OCI-LY7 (cell line): ENCODE measurements around the gene CMTM3. TPM values are rescaled to one million over a fixed set of nuclear protein-coding genes. Genes with fewer than 3 reads are reported as not detected.
"Not testable (repeated sequence)": the region's sequence is repeated elsewhere in the genome, so short reads cannot be mapped to it uniquely, and the experiment has no call there.

Experiments
- BruUV-seq: library from RNA; stranded (reverse); fragments of 400-500 nt; replicated peaks from 2 replicates; lab custom pipeline; 2021; lab: Mats Ljungman, UMichigan
- CTCF ChIA-PET: fragments of 300-600 bp; sonication (Branson Sonifier 250); formaldehyde crosslinking; loops from one replicate; lab custom pipeline; 2022; ENCODE audit warnings: antibody characterized with exemption; ENCODE audit not compliant: unreplicated experiment; lab: Charles Lee
- POLR2A ChIA-PET: fragments of 300-600 bp; sonication (Branson Sonifier 250); formaldehyde crosslinking; loops from one replicate; lab custom pipeline; 2022; ENCODE audit warnings: antibody characterized with exemption; lab: Charles Lee
- DNase-seq: peaks from one replicate; pipeline ENCODE4 v3.0.0-alpha.2; 2015; ENCODE audit warnings: low spot score
- H2AFZ ChIP-seq: fragments of 200-600 bp; sonication (generic), shearing (Covaris generic); 2 replicates; pipeline ENCODE4 v1.6.1; 2014; ENCODE audit warnings: mild to moderate bottlenecking, antibody characterized with exemption, low read length, moderate library complexity
- H3K27ac ChIP-seq: fragments of 200-600 bp; sonication (generic); 2 replicates; pipeline ENCODE4 v1.5.1; 2014; ENCODE audit warnings: mixed run types, low read depth, mild to moderate bottlenecking, moderate library complexity, low read length, inconsistent platforms; ENCODE audit not compliant: poor library complexity, severe bottlenecking
- H3K36me3 ChIP-seq: fragments of 200-600 bp; sonication (generic); 2 replicates; pipeline ENCODE4 v1.6.1; 2014; ENCODE audit warnings: mild to moderate bottlenecking, antibody characterized with exemption, low read length, moderate library complexity, mixed read lengths; ENCODE audit not compliant: insufficient read depth
- H3K4me1 ChIP-seq: fragments of 200-600 bp; sonication (generic); 2 replicates; pipeline ENCODE4 v1.5.1; 2014; ENCODE audit warnings: mild to moderate bottlenecking, low read length; ENCODE audit not compliant: insufficient read depth, poor library complexity, severe bottlenecking
- H3K4me2 ChIP-seq: fragments of 200-600 bp; sonication (generic); 2 replicates; pipeline ENCODE4 v1.6.1; 2014; ENCODE audit warnings: mild to moderate bottlenecking, low read length
- H3K4me3 ChIP-seq: fragments of 200-600 bp; sonication (generic); 2 replicates; pipeline ENCODE4 v1.5.1; 2014; ENCODE audit warnings: mild to moderate bottlenecking, low read depth, low read length; ENCODE audit not compliant: poor library complexity, severe bottlenecking
- H3K79me2 ChIP-seq: fragments of 200-600 bp; sonication (generic); 2 replicates; pipeline ENCODE4 v1.6.1; 2016; ENCODE audit warnings: low read depth, mild to moderate bottlenecking, low read length, moderate library complexity, mixed read lengths; ENCODE audit not compliant: insufficient read depth
- H3K9me2 ChIP-seq: fragments of 200-600 bp; sonication (generic); 2 replicates; pipeline ENCODE4 v1.6.1; 2016; ENCODE audit warnings: mild to moderate bottlenecking, low read length, mixed read lengths; ENCODE audit not compliant: insufficient read depth
- H3K9me3 ChIP-seq: fragments of 200-600 bp; sonication (generic); 2 replicates; pipeline ENCODE4 v1.6.1; 2014; ENCODE audit warnings: mild to moderate bottlenecking, mixed run types, low read length, mixed read lengths
- H4K20me1 ChIP-seq: fragments of 200-600 bp; sonication (generic); 2 replicates; pipeline ENCODE4 v1.6.1; 2014; ENCODE audit warnings: mild to moderate bottlenecking, antibody characterized with exemption, low read length, moderate library complexity, mixed read lengths; ENCODE audit not compliant: insufficient read depth
- CTCF ChIP-seq: fragments of 200-600 bp; sonication (generic); conservative IDR thresholded peaks from 2 replicates; pipeline ENCODE4 v1.5.1; 2014; ENCODE audit warnings: mild to moderate bottlenecking, antibody characterized with exemption, low read length, moderate library complexity, mixed read lengths
- EZH2phosphoT487 ChIP-seq: fragments of 200-600 bp; sonication (generic); IDR thresholded peaks from 2 replicates; pipeline ENCODE4 v1.6.1; 2018; ENCODE audit warnings: low read depth, borderline replicate concordance, mild to moderate bottlenecking, mixed run types, antibody characterized with exemption, low read length, moderate library complexity, mixed read lengths
- intact Hi-C: fragments of 100-400 bp; cut with micrococcal nuclease; formaldehyde crosslinking; loops from one replicate; pipeline ENCODE4 v1.10.0; 2022; ENCODE audit not compliant: unreplicated experiment
- total RNA-seq, 2 experiments: library from RNA; depleted of rRNA in 1 of 2; stranded (reverse); fragments of >200 nt in 1 of 2; shearing (Covaris generic) in 1 of 2; gene quantifications; 2 replicates each; pipeline ENCODE4 v1.2.3, GENCODE V29; 2014 to 2022

CMTM3 gene
- total RNA-seq, 2 experiments from 2014 or later: 5.0 to 30.4 TPM

- Histone ChIP-seq H3K9me3 (no peaks in the 10 kb centered on the region), H2AFZ (no peak overlapping the region), H3K27ac (no peak overlapping the region), H3K9me2 (no peaks in the 10 kb centered on the region), H4K20me1 (no peaks in the 10 kb centered on the region), H3K4me1 (peaks cover 11% of the 10 kb centered on the region), H3K36me3 (no peaks in the 10 kb centered on the region), H3K79me2 (no peaks in the 10 kb centered on the region), H3K4me3 (no peak overlapping the region), H3K4me2 (no peak overlapping the region)
- ChIA-PET POLR2A (no interaction called here), CTCF (no interaction called here)
- TF ChIP-seq CTCF (no peak), EZH2phosphoT487 (no peak)
- DNase-seq: no peak
- intact Hi-C loops: no loop called here
- no TSS peak for BruUV-seq
Measured at GRCh38 chr16:66592241-66592640, 12.3 kb upstream of the CMTM3 start.

GRCh38 chr16:66592814-66593213 is 11.7 kb upstream of the CMTM3 start:
- H3K36me3 ChIP-seq: no peaks in the 10 kb centered on the region
- no peak for DNase-seq
- H3K27ac ChIP-seq: no peak overlapping the region
- no peak overlapping the region for H3K4me2 ChIP-seq
- intact Hi-C loops: no loop called here
- no peaks in the 10 kb centered on the region for H3K9me3 ChIP-seq
- TF ChIP-seq EZH2phosphoT487 (no peak), CTCF (no peak)
- no peaks in the 10 kb centered on the region for H3K79me2 ChIP-seq
- BruUV-seq: no TSS peak
- no peaks in the 10 kb centered on the region for H4K20me1 ChIP-seq
- ChIA-PET CTCF (no interaction called here), POLR2A (no interaction called here)
- no peaks in the 10 kb centered on the region for H3K9me2 ChIP-seq
- H3K4me3 ChIP-seq: no peak overlapping the region
- peaks cover 11% of the 10 kb centered on the region for H3K4me1 ChIP-seq
- H2AFZ ChIP-seq: no peak overlapping the region

GRCh38 chr16:66594739-66595138 is 9.8 kb upstream of the CMTM3 start:
- Histone ChIP-seq H3K9me2 (no peaks in the 10 kb centered on the region), H3K27ac (no peak overlapping the region), H2AFZ (no peak overlapping the region), H3K9me3 (no peaks in the 10 kb centered on the region), H3K4me2 (no peak overlapping the region), H3K4me3 (no peak overlapping the region), H3K4me1 (peaks cover 12% of the 10 kb centered on the region), H3K36me3 (no peaks in the 10 kb centered on the region), H3K79me2 (no peaks in the 10 kb centered on the region), H4K20me1 (no peaks in the 10 kb centered on the region)
- intact Hi-C loops: no loop called here
- TF ChIP-seq CTCF: no peak
- no peak for TF ChIP-seq EZH2phosphoT487
- no peak for DNase-seq
- no TSS peak for BruUV-seq
- POLR2A ChIA-PET: interaction anchor here (0.5 to 1.9 kb wide), 3 partner anchors 9 to 118 kb away, joined by 3 to 12 read pairs (median 3); no protein-coding TSS in a partner anchor
- CTCF ChIA-PET: no interaction called here

- peaks cover 12% of the 10 kb centered on the region; the same call in 1 of the 2 replicates for H3K9me3 ChIP-seq
- CTCF ChIA-PET, H3K36me3 ChIP-seq, H3K4me3 ChIP-seq, H3K9me2 ChIP-seq, H3K4me2 ChIP-seq, H2AFZ ChIP-seq, H3K4me1 ChIP-seq, H3K27ac ChIP-seq, intact Hi-C loops, H3K79me2 ChIP-seq, BruUV-seq, DNase-seq, H4K20me1 ChIP-seq: not testable (repeated sequence)
- POLR2A ChIA-PET: interaction anchor here (0.6 kb wide), 1 partner anchor 71 kb away, joined by 3 read pairs; no protein-coding TSS in a partner anchor
Measured at GRCh38 chr16:66596559-66596958, 7.9 kb upstream of the CMTM3 start.
